HepG2 (cell line): ENCODE measurements around the gene NDUFAF5. TPM values are rescaled to one million over a fixed set of nuclear protein-coding genes. Genes with fewer than 3 reads are reported as not detected.

Experiments
- ETV6 ChIP-seq: sonication (generic); formaldehyde crosslinking; conservative IDR thresholded peaks from 2 replicates; pipeline ENCODE4 v1.4.0; 2020; ENCODE audit warnings: missing genetic modification reagents
- GATA4 ChIP-seq: sonication (generic); IDR thresholded peaks from 2 replicates; pipeline ENCODE4 v1.6.1; 2016; ENCODE audit warnings: antibody characterized with exemption, low read depth, borderline replicate concordance
- HMG20A ChIP-seq: IDR thresholded peaks from 2 replicates; pipeline ENCODE4 v1.6.1; 2016; ENCODE audit warnings: borderline replicate concordance
- MAZ ChIP-seq, 2 experiments: sonication (generic) in 1 of 2; formaldehyde crosslinking in 1 of 2; IDR thresholded peaks; 2 replicates each; pipeline versions ENCODE4 v1.5.0 to v1.6.1; 2012 to 2020; ENCODE audit warnings: low read depth in 2 of 2, mild to moderate bottlenecking in 2 of 2, borderline replicate concordance in 1 of 2, improper control_type of control experiment in 1 of 2, low read length in 1 of 2, missing genetic modification reagents in 1 of 2, moderate library complexity in 1 of 2
- NR2F2 ChIP-seq: IDR thresholded peaks from 2 replicates; pipeline ENCODE4 v1.6.1; 2012; ENCODE audit warnings: low read depth, inconsistent platforms, borderline replicate concordance
- RBM22 ChIP-seq: fragments of 200-400 bp; formaldehyde crosslinking; optimal IDR thresholded peaks from 2 replicates; pipeline ENCODE3; 2017; ENCODE audit warnings: mild to moderate bottlenecking, low read length, moderate library complexity
- SAFB2 ChIP-seq: sonication (generic); formaldehyde crosslinking; IDR thresholded peaks from 2 replicates; pipeline ENCODE4 v1.5.1; 2020; ENCODE audit warnings: missing genetic modification reagents, low read depth, mild to moderate bottlenecking, borderline replicate concordance
- SP4 ChIP-seq: sonication (generic); formaldehyde crosslinking; IDR thresholded peaks from 2 replicates; pipeline ENCODE4 v1.8.1; 2023; ENCODE audit warnings: mild to moderate bottlenecking, missing genetic modification reagents
- STAG1 ChIP-seq: sonication (generic); formaldehyde crosslinking; IDR thresholded peaks from 2 replicates; pipeline ENCODE4 v1.4.0; 2020; ENCODE audit warnings: missing genetic modification reagents
- ZNF234 ChIP-seq: sonication (generic); formaldehyde crosslinking; conservative IDR thresholded peaks from 2 replicates; pipeline ENCODE4 v1.5.1; 2020; ENCODE audit warnings: mild to moderate bottlenecking, missing genetic modification reagents
- ZNF451 ChIP-seq: sonication (generic); formaldehyde crosslinking; IDR thresholded peaks from 2 replicates; pipeline ENCODE4 v1.5.0; 2020; ENCODE audit warnings: mild to moderate bottlenecking, missing genetic modification reagents
- ZNF607 ChIP-seq: sonication (generic); formaldehyde crosslinking; IDR thresholded peaks from 2 replicates; pipeline ENCODE4 v1.5.1; 2020; ENCODE audit warnings: missing genetic modification reagents, mild to moderate bottlenecking, borderline replicate concordance
- ZNF713 ChIP-seq: sonication (generic); formaldehyde crosslinking; IDR thresholded peaks from 2 replicates; pipeline ENCODE4 v1.4.0; 2020; ENCODE audit warnings: mild to moderate bottlenecking, missing genetic modification reagents
- polyA plus RNA-seq, 8 experiments: library from polyadenylated mRNA; depleted of rRNA in 3 of 8; stranded (reverse) in 7 of 8; unstranded in 1 of 8; fragments of >200 nt; fragmentation: Illumina TruSeq in 4 of 8; extraction: Trizol in 4 of 8; gene quantifications; 2 replicates each; pipeline versions ENCODE4 v1.2.1 to v1.2.3, GENCODE V29; 2011 to 2016; ENCODE audit warnings: low read depth in 4 of 8, missing spikeins in 1 of 8, mixed read lengths in 1 of 8; ENCODE audit not compliant: insufficient read depth in 1 of 8
- total RNA-seq, 5 experiments: library from RNA; depleted of rRNA; stranded (reverse); fragments of >200 nt; fragmentation: Illumina TruSeq; extraction: Trizol; gene quantifications; 2 replicates each; pipeline ENCODE4 v1.2.3, GENCODE V29; 2016; ENCODE audit warnings: low read depth in 1 of 5
- TF ChIP-seq, protein P1 (sequence below): IDR thresholded peaks from 2 replicates; pipeline ENCODE4 v1.4.0; 2020; ENCODE audit warnings: mild to moderate bottlenecking, missing genetic modification reagents
- TF ChIP-seq, protein P2 (sequence below): sonication (generic); formaldehyde crosslinking; IDR thresholded peaks from 2 replicates; pipeline ENCODE4 v1.8.0; 2022; ENCODE audit warnings: low read depth, missing genetic modification reagents
- TF ChIP-seq, protein P3 (sequence below): IDR thresholded peaks from 2 replicates; pipeline ENCODE4 v1.6.1; 2016; ENCODE audit warnings: low read depth, control low read depth
- TF ChIP-seq, protein P4 (sequence below): sonication (generic); formaldehyde crosslinking; IDR thresholded peaks from 2 replicates; pipeline ENCODE4 v1.9.0; 2021; ENCODE audit warnings: missing genetic modification reagents, borderline replicate concordance
- TF ChIP-seq, protein P5 (sequence below): sonication (generic); formaldehyde crosslinking; IDR thresholded peaks from 2 replicates; pipeline ENCODE4 v1.5.0; 2020; ENCODE audit warnings: missing genetic modification reagents, mild to moderate bottlenecking, borderline replicate concordance

NDUFAF5 gene
- total and polyA plus RNA-seq, 2 of the 13 experiments (the other 11 are each of a cell fraction or from before 2014, with no cell fraction given): 23.1 to 66.7 TPM

DNA sequence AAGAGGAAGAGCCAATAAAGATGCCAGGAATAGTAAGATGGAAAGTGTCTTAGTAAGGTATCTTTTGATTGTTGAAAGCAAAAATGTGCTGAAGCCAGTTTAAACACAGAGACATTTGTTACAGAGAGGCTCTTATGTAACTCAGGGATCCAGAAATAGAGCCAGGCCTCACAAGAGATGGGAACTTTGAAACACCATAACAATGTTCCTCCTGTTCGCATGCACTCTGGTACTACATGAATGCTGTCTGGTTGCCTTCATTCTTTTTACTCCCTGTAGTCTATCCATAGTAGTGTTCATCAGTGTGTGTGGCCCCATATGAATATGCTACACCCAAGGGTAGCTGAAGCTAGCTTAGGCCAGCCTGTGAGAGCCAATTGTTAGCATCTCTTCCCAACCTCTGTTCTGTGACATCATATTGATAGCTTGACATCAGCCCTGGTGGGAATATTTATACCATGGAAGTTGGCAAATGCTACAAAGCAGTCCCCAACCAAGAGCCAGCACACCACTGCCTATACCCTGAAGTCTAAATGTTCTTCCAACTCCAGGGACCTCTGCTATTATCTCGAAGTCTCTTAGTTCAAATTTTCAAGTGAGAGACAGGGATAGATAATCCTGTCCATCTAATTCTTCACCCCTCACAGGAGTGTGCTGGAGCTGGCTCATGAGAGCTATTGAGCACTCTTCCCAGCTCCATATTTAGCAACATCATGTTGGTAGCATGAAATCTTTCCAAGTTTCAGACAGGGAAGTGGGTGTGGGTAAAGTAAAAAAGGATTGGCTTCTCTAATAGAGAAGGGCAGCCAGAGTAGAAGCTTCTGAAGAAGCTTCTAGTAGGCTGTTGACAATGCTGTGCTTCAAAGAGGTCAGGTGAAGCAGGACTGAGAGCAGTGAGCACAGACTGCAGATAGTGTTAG is 7.0 kb downstream of the NDUFAF5 start (continued):
- TF ChIP-seq, protein P1, sequence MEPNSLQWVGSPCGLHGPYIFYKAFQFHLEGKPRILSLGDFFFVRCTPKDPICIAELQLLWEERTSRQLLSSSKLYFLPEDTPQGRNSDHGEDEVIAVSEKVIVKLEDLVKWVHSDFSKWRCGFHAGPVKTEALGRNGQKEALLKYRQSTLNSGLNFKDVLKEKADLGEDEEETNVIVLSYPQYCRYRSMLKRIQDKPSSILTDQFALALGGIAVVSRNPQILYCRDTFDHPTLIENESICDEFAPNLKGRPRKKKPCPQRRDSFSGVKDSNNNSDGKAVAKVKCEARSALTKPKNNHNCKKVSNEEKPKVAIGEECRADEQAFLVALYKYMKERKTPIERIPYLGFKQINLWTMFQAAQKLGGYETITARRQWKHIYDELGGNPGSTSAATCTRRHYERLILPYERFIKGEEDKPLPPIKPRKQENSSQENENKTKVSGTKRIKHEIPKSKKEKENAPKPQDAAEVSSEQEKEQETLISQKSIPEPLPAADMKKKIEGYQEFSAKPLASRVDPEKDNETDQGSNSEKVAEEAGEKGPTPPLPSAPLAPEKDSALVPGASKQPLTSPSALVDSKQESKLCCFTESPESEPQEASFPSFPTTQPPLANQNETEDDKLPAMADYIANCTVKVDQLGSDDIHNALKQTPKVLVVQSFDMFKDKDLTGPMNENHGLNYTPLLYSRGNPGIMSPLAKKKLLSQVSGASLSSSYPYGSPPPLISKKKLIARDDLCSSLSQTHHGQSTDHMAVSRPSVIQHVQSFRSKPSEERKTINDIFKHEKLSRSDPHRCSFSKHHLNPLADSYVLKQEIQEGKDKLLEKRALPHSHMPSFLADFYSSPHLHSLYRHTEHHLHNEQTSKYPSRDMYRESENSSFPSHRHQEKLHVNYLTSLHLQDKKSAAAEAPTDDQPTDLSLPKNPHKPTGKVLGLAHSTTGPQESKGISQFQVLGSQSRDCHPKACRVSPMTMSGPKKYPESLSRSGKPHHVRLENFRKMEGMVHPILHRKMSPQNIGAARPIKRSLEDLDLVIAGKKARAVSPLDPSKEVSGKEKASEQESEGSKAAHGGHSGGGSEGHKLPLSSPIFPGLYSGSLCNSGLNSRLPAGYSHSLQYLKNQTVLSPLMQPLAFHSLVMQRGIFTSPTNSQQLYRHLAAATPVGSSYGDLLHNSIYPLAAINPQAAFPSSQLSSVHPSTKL (CRISPR knock-in tag): peak; percentile 34; the same call in 1 of the 2 replicates
- TF ChIP-seq HMG20A (CRISPR knock-in tag) (0 out of 2 replicates have a peak, but pooled peaks have one; percentile 17), SAFB2 (no peak), MAZ (IDR thresholded peaks at IDR 0.05; ENCODE audit: borderline replicate concordance, low read depth, low read length) (no peak), MAZ (CRISPR knock-in tag; IDR thresholded peaks at IDR 0.05; ENCODE audit: low read depth) (no peak), ZNF713 (CRISPR knock-in tag) (no peak), SP4 (no peak), RBM22 (peak; percentile 21), ETV6 (CRISPR knock-in tag) (no peak), ZNF234 (CRISPR knock-in tag) (no peak), STAG1 (CRISPR knock-in tag) (no peak), GATA4 (no peak), ZNF607 (CRISPR knock-in tag) (no peak), ZNF451 (CRISPR knock-in tag) (no peak), NR2F2 (no peak)
- TF ChIP-seq, protein P2, sequence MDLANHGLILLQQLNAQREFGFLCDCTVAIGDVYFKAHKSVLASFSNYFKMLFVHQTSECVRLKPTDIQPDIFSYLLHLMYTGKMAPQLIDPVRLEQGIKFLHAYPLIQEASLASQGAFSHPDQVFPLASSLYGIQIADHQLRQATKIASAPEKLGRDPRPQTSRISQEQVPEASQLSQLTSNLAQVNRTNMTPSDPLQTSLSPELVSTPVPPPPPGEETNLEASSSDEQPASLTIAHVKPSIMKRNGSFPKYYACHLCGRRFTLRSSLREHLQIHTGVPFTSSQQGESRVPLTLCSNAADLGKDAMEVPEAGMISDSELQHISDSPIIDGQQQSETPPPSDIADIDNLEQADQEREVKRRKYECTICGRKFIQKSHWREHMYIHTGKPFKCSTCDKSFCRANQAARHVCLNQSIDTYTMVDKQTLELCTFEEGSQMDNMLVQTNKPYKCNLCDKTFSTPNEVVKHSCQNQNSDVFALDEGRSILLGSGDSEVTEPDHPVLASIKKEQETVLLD: no peak
- TF ChIP-seq, protein P3, sequence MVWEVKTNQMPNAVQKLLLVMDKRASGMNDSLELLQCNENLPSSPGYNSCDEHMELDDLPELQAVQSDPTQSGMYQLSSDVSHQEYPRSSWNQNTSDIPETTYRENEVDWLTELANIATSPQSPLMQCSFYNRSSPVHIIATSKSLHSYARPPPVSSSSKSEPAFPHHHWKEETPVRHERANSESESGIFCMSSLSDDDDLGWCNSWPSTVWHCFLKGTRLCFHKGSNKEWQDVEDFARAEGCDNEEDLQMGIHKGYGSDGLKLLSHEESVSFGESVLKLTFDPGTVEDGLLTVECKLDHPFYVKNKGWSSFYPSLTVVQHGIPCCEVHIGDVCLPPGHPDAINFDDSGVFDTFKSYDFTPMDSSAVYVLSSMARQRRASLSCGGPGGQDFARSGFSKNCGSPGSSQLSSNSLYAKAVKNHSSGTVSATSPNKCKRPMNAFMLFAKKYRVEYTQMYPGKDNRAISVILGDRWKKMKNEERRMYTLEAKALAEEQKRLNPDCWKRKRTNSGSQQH (CRISPR knock-in tag): no peak
- TF ChIP-seq, protein P4, sequence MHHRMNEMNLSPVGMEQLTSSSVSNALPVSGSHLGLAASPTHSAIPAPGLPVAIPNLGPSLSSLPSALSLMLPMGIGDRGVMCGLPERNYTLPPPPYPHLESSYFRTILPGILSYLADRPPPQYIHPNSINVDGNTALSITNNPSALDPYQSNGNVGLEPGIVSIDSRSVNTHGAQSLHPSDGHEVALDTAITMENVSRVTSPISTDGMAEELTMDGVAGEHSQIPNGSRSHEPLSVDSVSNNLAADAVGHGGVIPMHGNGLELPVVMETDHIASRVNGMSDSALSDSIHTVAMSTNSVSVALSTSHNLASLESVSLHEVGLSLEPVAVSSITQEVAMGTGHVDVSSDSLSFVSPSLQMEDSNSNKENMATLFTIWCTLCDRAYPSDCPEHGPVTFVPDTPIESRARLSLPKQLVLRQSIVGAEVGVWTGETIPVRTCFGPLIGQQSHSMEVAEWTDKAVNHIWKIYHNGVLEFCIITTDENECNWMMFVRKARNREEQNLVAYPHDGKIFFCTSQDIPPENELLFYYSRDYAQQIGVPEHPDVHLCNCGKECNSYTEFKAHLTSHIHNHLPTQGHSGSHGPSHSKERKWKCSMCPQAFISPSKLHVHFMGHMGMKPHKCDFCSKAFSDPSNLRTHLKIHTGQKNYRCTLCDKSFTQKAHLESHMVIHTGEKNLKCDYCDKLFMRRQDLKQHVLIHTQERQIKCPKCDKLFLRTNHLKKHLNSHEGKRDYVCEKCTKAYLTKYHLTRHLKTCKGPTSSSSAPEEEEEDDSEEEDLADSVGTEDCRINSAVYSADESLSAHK (CRISPR knock-in tag): no peak
- TF ChIP-seq, protein P5, sequence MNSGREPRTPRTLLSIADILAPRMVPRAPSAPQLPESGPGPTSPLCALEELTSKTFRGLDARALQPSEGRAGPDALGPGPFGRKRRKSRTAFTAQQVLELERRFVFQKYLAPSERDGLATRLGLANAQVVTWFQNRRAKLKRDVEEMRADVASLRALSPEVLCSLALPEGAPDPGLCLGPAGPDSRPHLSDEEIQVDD (CRISPR knock-in tag): no peak
